Measurements from ENCODE around the gene ATG9A. TPM values are rescaled to one million over a fixed set of nuclear protein-coding genes. Genes with fewer than 3 reads are reported as not detected.

ATG9A gene
- polyA plus RNA-seq, 10 donors: 27.9 to 37.3 (median 32.6) TPM

DNA sequence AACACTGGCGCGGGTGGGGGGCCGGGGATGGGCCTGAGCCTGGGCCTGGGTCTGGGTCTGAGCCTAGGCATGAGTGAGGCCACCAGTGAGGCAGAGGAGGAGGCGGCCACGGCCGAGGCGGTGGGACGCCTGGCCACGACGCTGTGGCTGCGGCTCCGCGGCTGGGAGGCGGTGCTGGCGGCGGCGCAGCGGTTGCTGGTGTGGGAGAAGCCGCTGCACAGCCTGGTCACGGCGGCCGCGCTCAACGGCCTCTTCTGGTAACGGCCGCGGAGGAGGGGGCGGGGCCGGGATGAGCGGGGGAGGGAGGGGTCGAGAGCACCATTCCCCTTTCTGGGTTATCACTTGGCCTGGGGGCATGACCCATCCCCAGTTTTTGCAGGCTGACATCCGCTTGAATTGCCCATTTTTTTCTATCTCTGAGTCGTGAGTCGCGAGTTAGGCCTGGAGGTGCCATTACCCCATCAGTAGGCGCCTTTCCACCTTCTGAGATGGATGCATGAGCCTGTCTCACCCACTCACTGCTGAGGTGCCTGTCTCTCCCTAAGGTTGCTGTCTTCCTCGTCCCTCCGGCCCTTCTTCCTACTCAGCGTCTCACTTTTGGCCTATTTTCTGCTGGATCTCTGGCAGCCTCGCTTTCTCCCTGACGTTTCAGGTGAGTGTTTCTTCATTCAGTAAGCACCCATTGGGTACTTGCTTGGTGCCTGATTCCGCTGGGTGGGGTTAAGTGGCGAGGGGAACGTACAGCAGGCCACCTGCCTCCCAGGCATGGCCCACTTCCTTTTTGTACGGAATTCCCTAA is 50.9 kb downstream of the ATG9A start:
- peak in 1 of 3 donors; percentile 36 for DNase-seq

- DNase-seq: peak; percentile 90 to 98 (median 96)
Observed at GRCh38 chr2:219177552-219178376, 51.7 kb downstream of the ATG9A start, which contains the start of gene RETREG2. TSS of gene RETREG2 (plus strand) at chr2:219178275. CDS start at chr2:219178353, 78 bp downstream.

- peak; percentile 85 to 95 (median 91) for DNase-seq
Observed at GRCh38 chr2:219176818-219177551, 52.5 kb downstream of the ATG9A start, which contains the start of gene CNPPD1. TSS of gene CNPPD1 (minus strand) at chr2:219176925. CDS start at chr2:219176828, 97 bp downstream.

DNA sequence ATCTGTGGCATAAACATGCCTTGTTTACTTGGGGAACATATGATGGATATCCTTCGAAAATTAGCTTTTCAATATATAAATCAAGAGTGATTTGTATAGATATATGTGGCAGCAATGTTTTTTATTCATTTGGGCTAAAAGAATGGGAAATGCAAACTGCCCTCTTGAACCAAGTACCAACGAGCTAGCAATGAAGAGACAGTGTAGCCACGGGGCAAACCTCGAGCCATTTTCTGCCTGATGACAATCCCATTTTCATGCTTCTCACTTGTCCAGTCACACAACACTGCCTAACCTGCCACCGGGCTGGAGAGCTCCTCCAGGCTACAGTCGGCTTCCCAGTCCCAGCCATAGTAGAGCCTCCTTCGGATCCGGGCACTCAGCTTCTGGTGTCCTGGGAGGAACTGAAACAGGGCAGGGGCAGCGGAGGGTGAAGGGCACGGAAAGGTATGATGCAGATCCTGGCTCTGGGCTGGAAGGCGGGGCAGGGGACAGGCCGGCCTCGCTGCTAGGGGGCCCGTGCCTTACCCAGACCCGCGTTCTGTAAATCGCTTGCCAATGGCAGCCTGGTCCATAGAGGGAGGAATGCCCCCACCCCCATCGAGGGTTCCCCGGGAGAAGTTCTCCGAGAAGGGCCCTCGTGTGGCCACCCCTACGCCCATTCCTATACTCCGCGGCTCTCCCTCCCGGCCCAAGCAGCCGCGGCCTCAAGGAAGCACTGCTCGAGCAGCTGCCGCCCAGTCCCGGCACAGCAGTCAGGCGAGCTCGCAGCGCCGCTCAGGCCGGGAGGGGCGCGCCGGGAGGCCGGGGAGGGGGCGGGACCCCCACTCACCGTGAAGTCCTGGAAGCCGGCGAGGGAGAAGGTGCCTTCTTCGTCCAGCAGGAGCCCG is 53.3 kb downstream of the ATG9A start:
- DNase-seq: peak in 2 of 3 donors; percentile 16 to 19

- DNase-seq: no peak
Observed at GRCh38 chr2:219175486-219175885, 54.0 kb downstream of the ATG9A start.

GRCh38 chr2:219174801-219175200 is 54.6 kb downstream of the ATG9A start:
- no peak for DNase-seq

DNA sequence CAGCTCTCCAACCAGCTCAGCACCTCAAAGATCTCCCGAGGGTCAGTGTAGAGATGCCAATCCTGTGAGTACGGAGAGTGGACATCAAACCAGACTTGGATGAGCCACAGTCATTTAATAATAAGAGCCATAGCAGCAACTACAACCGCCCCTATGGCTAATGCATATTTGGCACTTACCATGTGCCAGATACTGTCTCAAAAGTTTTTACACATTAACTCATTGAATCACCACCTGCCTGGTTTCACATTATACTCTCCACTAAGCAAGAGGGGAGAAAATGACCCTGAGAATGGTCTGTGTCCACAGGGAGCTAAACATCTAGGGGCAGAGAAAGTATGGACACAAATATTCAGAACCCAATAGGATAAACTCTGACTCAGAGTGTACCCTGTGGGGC is 55.3 kb downstream of the ATG9A start:
- DNase-seq: no peak

- DNase-seq: no peak
Observed at GRCh38 chr2:219173176-219173575, 56.3 kb downstream of the ATG9A start.

- DNase-seq: no peak
Observed at GRCh38 chr2:219172231-219173154, 56.9 kb downstream of the ATG9A start.

DNA sequence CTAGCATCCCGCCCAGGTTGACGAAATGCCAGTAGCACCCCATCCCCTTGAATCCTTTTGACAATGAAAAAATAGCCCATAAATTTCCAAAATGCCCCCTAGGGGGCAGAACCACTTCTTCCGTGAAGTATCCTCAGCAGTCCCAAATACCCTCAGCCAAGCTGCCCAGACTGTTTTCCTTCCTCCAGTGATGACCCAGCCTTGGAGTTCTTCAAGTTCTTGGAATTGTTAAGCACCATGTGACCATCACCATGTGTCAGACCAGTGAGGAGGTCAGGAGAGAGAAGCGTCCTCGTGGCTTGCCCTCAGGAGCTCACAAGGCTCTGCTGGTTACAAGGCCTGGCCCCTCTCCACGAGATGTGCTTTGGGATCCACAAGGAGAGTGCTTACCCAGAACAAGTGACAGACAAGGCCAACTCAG is 58.2 kb downstream of the ATG9A start:
- DNase-seq: peak; percentile 30 to 58 (median 57)

- DNase-seq: no peak
Observed at GRCh38 chr2:219169930-219170654, 59.3 kb downstream of the ATG9A start, which contains the start of gene SLC23A3. TSS of gene SLC23A3 (minus strand) at chr2:219170029. CDS start at chr2:219169984, 45 bp downstream.

Other genes starting within 250 kb of the ATG9A start
- gene FEV, start 244.5 kb downstream of the ATG9A start, polyA plus RNA-seq (ENCODE audit: insufficient read length in 10 of 10): under 1 TPM in 5 of 10 donors, not detected in 5; 0.07 to 0.48 (median 0.22) TPM
- gene CRYBA2, start 236.2 kb downstream of the ATG9A start, polyA plus RNA-seq (ENCODE audit: insufficient read length in 10 of 10): not detected
- gene CFAP65, start 188.1 kb downstream of the ATG9A start, polyA plus RNA-seq (ENCODE audit: insufficient read length in 10 of 10): not detected
- gene IHH, start 168.7 kb downstream of the ATG9A start, polyA plus RNA-seq (ENCODE audit: insufficient read length in 10 of 10): under 1 TPM in 2 of 10 donors, not detected in 8; 0.13 to 0.16 TPM
- gene NHEJ1, start 68.8 kb downstream of the ATG9A start, polyA plus RNA-seq (ENCODE audit: insufficient read length in 10 of 10): 10 to 100 TPM; 11.6 to 16.2 (median 14.1) TPM
- gene SLC23A3, start 59.6 kb downstream of the ATG9A start, polyA plus RNA-seq (ENCODE audit: insufficient read length in 10 of 10): 1 to 10 TPM in 7 of 10 donors, under 1 TPM in 3; 0.57 to 2.3 (median 1.2) TPM
- gene CNPPD1, start 52.7 kb downstream of the ATG9A start, polyA plus RNA-seq (ENCODE audit: insufficient read length in 10 of 10): 10 to 100 TPM; 28.3 to 37.9 (median 34.8) TPM
- 10 to 100 TPM; 38.3 to 56.9 (median 41.7) TPM for gene RETREG2, start 51.4 kb downstream of the ATG9A start, polyA plus RNA-seq (ENCODE audit: insufficient read length in 10 of 10)
- gene ZFAND2B, start 22.9 kb downstream of the ATG9A start, polyA plus RNA-seq (ENCODE audit: insufficient read length in 10 of 10): 10 to 100 TPM; 16.3 to 29.9 (median 21.9) TPM
- gene ABCB6, start 10.7 kb downstream of the ATG9A start, polyA plus RNA-seq (ENCODE audit: insufficient read length in 10 of 10): 10 to 100 TPM; 25.4 to 40.4 (median 32.7) TPM
- 10 to 100 TPM; 14.8 to 36.9 (median 23.2) TPM for gene ANKZF1, start 170 bp upstream of the ATG9A start, polyA plus RNA-seq (ENCODE audit: insufficient read length in 10 of 10)
- 1 to 10 TPM; 4.7 to 7.7 (median 5.9) TPM for gene GLB1L, start 15.8 kb upstream of the ATG9A start, polyA plus RNA-seq (ENCODE audit: insufficient read length in 10 of 10)
- gene STK16, start 15.8 kb upstream of the ATG9A start, polyA plus RNA-seq (ENCODE audit: insufficient read length in 10 of 10): 10 to 100 TPM; 13.0 to 19.9 (median 16.0) TPM
- gene TUBA4B, start 23.6 kb upstream of the ATG9A start, polyA plus RNA-seq (ENCODE audit: insufficient read length in 10 of 10): under 1 TPM in 5 of 10 donors, not detected in 5; 0.15 to 0.22 (median 0.18) TPM
- 100 to 1,000 TPM in 7 of 10 donors, 10 to 100 TPM in 3; 84.3 to 159 (median 120) TPM for gene TUBA4A, start 24.3 kb upstream of the ATG9A start, polyA plus RNA-seq (ENCODE audit: insufficient read length in 10 of 10)
- 10 to 100 TPM; 69.9 to 89.8 (median 78.6) TPM for gene DNAJB2, start 49.7 kb upstream of the ATG9A start, polyA plus RNA-seq (ENCODE audit: insufficient read length in 10 of 10)
- under 1 TPM in 6 of 10 donors, not detected in 4; 0.15 to 0.75 (median 0.49) TPM for gene PTPRN, start 79.8 kb upstream of the ATG9A start, polyA plus RNA-seq (ENCODE audit: insufficient read length in 10 of 10)
- gene RESP18, start 103.1 kb upstream of the ATG9A start, polyA plus RNA-seq (ENCODE audit: insufficient read length in 10 of 10): not detected
- gene DNPEP, start 158.3 kb upstream of the ATG9A start, polyA plus RNA-seq (ENCODE audit: insufficient read length in 10 of 10): 10 to 100 TPM; 26.4 to 45.4 (median 36.6) TPM
- gene DES, start 188.7 kb upstream of the ATG9A start, polyA plus RNA-seq (ENCODE audit: insufficient read length in 10 of 10): 1,000 to 10,000 TPM; 1,880 to 4,907 (median 4,107) TPM
- 100 to 1,000 TPM in 9 of 10 donors, 10 to 100 TPM in 1; 63.9 to 179 (median 138) TPM for gene SPEG, start 205.2 kb upstream of the ATG9A start, polyA plus RNA-seq (ENCODE audit: insufficient read length in 10 of 10)

All from muscle of back (tissue), 11 donors.